Neural crest cell (in vitro differentiated cells): ENCODE measurements around the gene CCDC57. TPM values are rescaled to one million over a fixed set of nuclear protein-coding genes. Genes with fewer than 3 reads are reported as not detected.

ENCODE experiments used
- DNase-seq: peaks from one replicate; pipeline ENCODE4 v3.0.0; 2021; ENCODE audit warnings: low read depth, mixed read lengths, low spot score
- H3K27ac Mint-ChIP-seq: one replicate; pipeline ENCODE4 v1.8.0; 2021; ENCODE audit warnings: mild to moderate bottlenecking, mixed read lengths; ENCODE audit not compliant: unreplicated experiment
- H3K27me3 Mint-ChIP-seq: 2 replicates; pipeline ENCODE4 v1.8.0; 2021; ENCODE audit warnings: low read depth, mild to moderate bottlenecking, mixed read lengths
- H3K36me3 Mint-ChIP-seq: 2 replicates; pipeline ENCODE4 v1.8.0; 2021; ENCODE audit warnings: low read depth, mild to moderate bottlenecking, mixed read lengths
- H3K4me1 Mint-ChIP-seq: 2 replicates; pipeline ENCODE4 v1.8.0; 2021; ENCODE audit warnings: mixed read lengths
- H3K4me3 Mint-ChIP-seq: one replicate; pipeline ENCODE4 v1.8.0; 2021; ENCODE audit warnings: mild to moderate bottlenecking, mixed read lengths
- H3K9me3 Mint-ChIP-seq: 2 replicates; pipeline ENCODE4 v1.8.0; 2021; ENCODE audit warnings: mixed read lengths
- total RNA-seq: library from RNA; stranded (reverse); gene quantifications from 2 replicates; pipeline ENCODE4 v1.2.1, GENCODE V29; 2021
- TF ChIP-seq, protein P1 (sequence below): fragments of 200-600 bp; sonication (generic); conservative IDR thresholded peaks from 2 replicates; pipeline ENCODE4 v1.5.0; 2021; ENCODE audit warnings: antibody characterized with exemption, mild to moderate bottlenecking

The CCDC57 gene
- total RNA-seq, 1 donor from 2014 or later = 47.5 TPM

DNA sequence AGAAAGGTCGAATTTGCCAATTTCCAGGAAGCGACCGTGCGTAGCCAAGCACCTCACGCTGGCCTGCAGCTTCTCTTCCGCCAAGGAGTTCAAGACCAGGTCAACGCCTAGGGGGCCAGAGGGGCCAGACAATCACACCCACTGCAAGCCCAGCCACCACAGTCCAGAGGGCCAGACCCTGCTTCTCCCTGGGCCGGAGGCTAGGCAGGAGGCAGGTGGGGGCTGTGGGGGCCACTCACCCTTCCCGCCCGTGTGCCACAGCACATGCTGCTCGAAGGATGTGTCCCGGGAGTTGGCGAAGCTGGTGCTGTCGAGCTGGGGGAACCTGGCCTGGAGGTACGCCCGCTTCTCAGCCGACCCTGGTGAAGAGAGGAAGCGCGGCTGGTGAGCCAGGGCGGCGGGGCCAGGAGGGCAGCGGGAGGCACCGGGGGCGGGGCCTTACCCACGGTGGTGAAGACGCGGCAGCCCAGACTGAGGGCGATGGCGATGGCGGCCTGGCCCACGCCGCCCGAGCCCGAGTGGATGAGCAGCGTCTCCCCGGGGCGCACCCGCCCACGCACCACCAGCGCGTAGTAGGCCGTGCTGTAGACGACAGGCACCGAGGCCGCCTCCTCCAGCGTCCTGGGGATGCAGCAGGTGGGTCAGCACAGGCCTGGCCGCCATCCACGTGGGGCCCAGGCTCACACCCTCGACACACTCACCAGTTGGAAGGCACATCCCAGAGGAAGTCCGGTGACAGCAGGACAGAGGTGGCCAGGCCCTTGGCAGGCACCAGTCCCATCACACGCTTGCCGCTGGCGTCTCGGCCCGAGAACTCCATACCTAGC, 128.9 kb downstream of the CCDC57 start:
- H3K9me3 Mint-ChIP-seq = no peaks in the 10 kb centered on the region
- no peak overlapping the region for H3K27ac Mint-ChIP-seq
- no peaks in the 10 kb centered on the region for H3K4me1 Mint-ChIP-seq
- peaks cover 2% of the 10 kb centered on the region for H3K36me3 Mint-ChIP-seq
- TF ChIP-seq, protein P1, sequence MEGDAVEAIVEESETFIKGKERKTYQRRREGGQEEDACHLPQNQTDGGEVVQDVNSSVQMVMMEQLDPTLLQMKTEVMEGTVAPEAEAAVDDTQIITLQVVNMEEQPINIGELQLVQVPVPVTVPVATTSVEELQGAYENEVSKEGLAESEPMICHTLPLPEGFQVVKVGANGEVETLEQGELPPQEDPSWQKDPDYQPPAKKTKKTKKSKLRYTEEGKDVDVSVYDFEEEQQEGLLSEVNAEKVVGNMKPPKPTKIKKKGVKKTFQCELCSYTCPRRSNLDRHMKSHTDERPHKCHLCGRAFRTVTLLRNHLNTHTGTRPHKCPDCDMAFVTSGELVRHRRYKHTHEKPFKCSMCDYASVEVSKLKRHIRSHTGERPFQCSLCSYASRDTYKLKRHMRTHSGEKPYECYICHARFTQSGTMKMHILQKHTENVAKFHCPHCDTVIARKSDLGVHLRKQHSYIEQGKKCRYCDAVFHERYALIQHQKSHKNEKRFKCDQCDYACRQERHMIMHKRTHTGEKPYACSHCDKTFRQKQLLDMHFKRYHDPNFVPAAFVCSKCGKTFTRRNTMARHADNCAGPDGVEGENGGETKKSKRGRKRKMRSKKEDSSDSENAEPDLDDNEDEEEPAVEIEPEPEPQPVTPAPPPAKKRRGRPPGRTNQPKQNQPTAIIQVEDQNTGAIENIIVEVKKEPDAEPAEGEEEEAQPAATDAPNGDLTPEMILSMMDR = no peak
- no peak for DNase-seq
- H3K27me3 Mint-ChIP-seq = no peaks in the 10 kb centered on the region
- no peak overlapping the region for H3K4me3 Mint-ChIP-seq

DNA sequence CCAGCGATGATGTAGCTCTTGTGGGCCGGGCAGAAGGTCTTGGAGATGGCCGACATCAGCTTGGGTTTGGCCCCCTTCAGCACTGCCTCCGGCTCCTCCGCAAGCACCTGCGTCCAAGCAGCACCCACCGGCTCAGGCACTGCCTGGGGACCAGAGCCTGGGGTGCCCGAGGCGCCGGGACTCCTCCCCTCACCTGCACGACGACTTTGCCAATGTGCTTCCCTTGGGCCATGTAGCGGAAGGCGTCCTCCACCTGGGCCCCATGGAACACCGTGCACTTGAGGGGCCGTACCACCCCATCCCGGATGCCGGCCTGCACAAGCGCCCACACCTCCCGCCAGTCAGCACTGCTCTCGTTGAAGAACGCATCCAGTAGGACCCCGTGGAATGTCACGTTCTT, 129.6 kb downstream of the CCDC57 start:
- Mint-ChIP-seq H3K4me3 (no peak overlapping the region), H3K27ac (no peak overlapping the region), H3K36me3 (peaks cover 2% of the 10 kb centered on the region), H3K27me3 (no peaks in the 10 kb centered on the region), H3K4me1 (no peaks in the 10 kb centered on the region), H3K9me3 (no peaks in the 10 kb centered on the region)
- TF ChIP-seq, protein P1 = no peak
- no peak for DNase-seq

GRCh38 chr17:82082456-82082855, 130.2 kb downstream of the CCDC57 start:
- Mint-ChIP-seq H3K9me3 (no peaks in the 10 kb centered on the region), H3K27me3 (no peaks in the 10 kb centered on the region), H3K36me3 (peaks cover 2% of the 10 kb centered on the region), H3K27ac (no peak overlapping the region), H3K4me3 (no peak overlapping the region), H3K4me1 (no peaks in the 10 kb centered on the region)
- DNase-seq = no peak
- TF ChIP-seq, protein P1 = no peak

GRCh38 chr17:82081966-82082365, 130.7 kb downstream of the CCDC57 start:
- no peak overlapping the region for H3K4me3 Mint-ChIP-seq
- H3K9me3 Mint-ChIP-seq = no peaks in the 10 kb centered on the region
- no peak for DNase-seq
- H3K27me3 Mint-ChIP-seq = no peaks in the 10 kb centered on the region
- TF ChIP-seq, protein P1 = no peak
- peaks cover 2% of the 10 kb centered on the region for H3K36me3 Mint-ChIP-seq
- no peak overlapping the region for H3K27ac Mint-ChIP-seq
- H3K4me1 Mint-ChIP-seq = no peaks in the 10 kb centered on the region

DNA sequence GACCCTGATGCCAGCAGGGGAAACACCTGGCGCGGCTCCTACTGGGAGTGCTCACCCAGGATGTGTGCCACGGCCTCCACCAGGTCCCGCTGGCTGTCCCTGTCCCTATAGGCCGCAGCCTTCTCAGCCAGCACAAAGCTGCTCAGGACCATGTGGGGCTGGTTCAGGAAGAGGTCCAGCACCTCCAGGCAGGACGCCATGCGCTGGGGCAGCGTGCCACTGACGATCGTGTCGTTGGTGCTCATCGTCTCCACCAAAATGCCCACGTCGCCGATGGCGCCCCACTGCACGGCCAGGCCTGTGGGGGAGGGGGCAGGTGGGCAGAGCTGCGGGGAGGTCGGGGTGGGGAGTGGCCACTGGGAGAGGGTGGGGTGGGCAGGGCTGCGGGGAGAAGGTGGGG, 131.1 kb downstream of the CCDC57 start:
- TF ChIP-seq, protein P1 = no peak
- H3K4me3 Mint-ChIP-seq = no peak overlapping the region
- H3K36me3 Mint-ChIP-seq = peaks cover 2% of the 10 kb centered on the region
- no peaks in the 10 kb centered on the region for H3K4me1 Mint-ChIP-seq
- no peak overlapping the region for H3K27ac Mint-ChIP-seq
- no peaks in the 10 kb centered on the region for H3K9me3 Mint-ChIP-seq
- no peak for DNase-seq
- no peaks in the 10 kb centered on the region for H3K27me3 Mint-ChIP-seq
